Neural progenitor cell (in vitro differentiated cells): ENCODE results near the gene MOSPD2. TPM values are rescaled to one million over a fixed set of nuclear protein-coding genes. Genes with fewer than 3 reads are reported as not detected.

ENCODE experiments used
- DNase-seq: peaks from one replicate; pipeline ENCODE4 v3.0.0-alpha.2; 2016; ENCODE audit warnings: low spot score
- H2AFZ ChIP-seq: fragments of 200-600 bp; sonication (generic); replicated peaks from 2 replicates; pipeline ENCODE4 v1.6.1; 2016; ENCODE audit warnings: antibody characterized with exemption
- H3F3A ChIP-seq: fragments of 200-600 bp; sonication (generic); 2 replicates; pipeline ENCODE4 v1.6.1; 2016; ENCODE audit warnings: antibody characterized with exemption, low read depth
- H3K27ac ChIP-seq: fragments of 200-600 bp; sonication (generic); 2 replicates; pipeline ENCODE4 v1.5.1; 2016; ENCODE audit warnings: mild to moderate bottlenecking
- H3K27me3 ChIP-seq: fragments of 200-600 bp; sonication (generic); 2 replicates; pipeline ENCODE4 v1.6.1; 2016; ENCODE audit warnings: mild to moderate bottlenecking, moderate library complexity
- H3K36me3 ChIP-seq: fragments of 200-600 bp; sonication (generic); 2 replicates; pipeline ENCODE4 v1.5.1; 2016
- H3K4me1 ChIP-seq: fragments of 200-600 bp; sonication (generic); 2 replicates; pipeline ENCODE4 v1.6.1; 2016; ENCODE audit warnings: mixed run types
- H3K4me2 ChIP-seq: fragments of 200-600 bp; sonication (generic); 2 replicates; pipeline ENCODE4 v1.6.1; 2016
- H3K4me3 ChIP-seq: fragments of 200-600 bp; sonication (generic); 2 replicates; pipeline ENCODE4 v1.5.1; 2016
- H3K79me2 ChIP-seq: fragments of 200-600 bp; sonication (generic); 2 replicates; pipeline ENCODE4 v1.6.1; 2016; ENCODE audit warnings: low read depth
- H3K9ac ChIP-seq: fragments of 200-600 bp; sonication (generic); 2 replicates; pipeline ENCODE4 v1.6.1; 2016
- H3K9me3 ChIP-seq: fragments of 200-600 bp; sonication (generic); 2 replicates; pipeline ENCODE4 v1.5.1; 2016; ENCODE audit warnings: low read depth
- H4K20me1 ChIP-seq: fragments of 200-600 bp; sonication (generic); 2 replicates; pipeline ENCODE4 v1.6.1; 2016; ENCODE audit warnings: low read depth
- H3K27ac Mint-ChIP-seq: 3 replicates; pipeline ENCODE4 v1.8.0; 2021; ENCODE audit warnings: mixed read lengths
- H3K27me3 Mint-ChIP-seq: 2 replicates; pipeline ENCODE4 v1.8.0; 2022; ENCODE audit warnings: low read depth, mild to moderate bottlenecking, inconsistent platforms, moderate library complexity, mixed read lengths; ENCODE audit not compliant: insufficient read depth
- H3K36me3 Mint-ChIP-seq: 3 replicates; pipeline ENCODE4 v1.8.0; 2021; ENCODE audit warnings: mixed read lengths
- H3K4me1 Mint-ChIP-seq: 3 replicates; pipeline ENCODE4 v1.8.0; 2021; ENCODE audit warnings: mixed read lengths
- H3K4me3 Mint-ChIP-seq: 3 replicates; pipeline ENCODE4 v1.8.0; 2021; ENCODE audit warnings: mild to moderate bottlenecking, moderate library complexity, mixed read lengths
- H3K9me3 Mint-ChIP-seq: 3 replicates; pipeline ENCODE4 v1.8.0; 2020; ENCODE audit warnings: mixed read lengths
- CTCF ChIP-seq: fragments of 200-600 bp; sonication (generic); IDR thresholded peaks from 2 replicates; pipeline ENCODE4 v1.5.1; 2017; ENCODE audit warnings: antibody characterized with exemption, mild to moderate bottlenecking
- EZH2 ChIP-seq: fragments of 200-600 bp; sonication (generic); IDR thresholded peaks from 2 replicates; pipeline ENCODE4 v1.6.1; 2017; ENCODE audit warnings: antibody characterized with exemption, mild to moderate bottlenecking, moderate library complexity
- EZH2phosphoT487 ChIP-seq: fragments of 200-600 bp; sonication (generic); IDR thresholded peaks from 2 replicates; pipeline ENCODE4 v1.6.1; 2017; ENCODE audit warnings: antibody characterized with exemption
- total RNA-seq: library from RNA; depleted of rRNA; stranded (reverse); fragments of >200 nt; gene quantifications from 2 replicates; pipeline ENCODE4 v1.2.3, GENCODE V29; 2015; ENCODE audit warnings: low replicate concordance

Gene MOSPD2
- total RNA-seq, 1 donor from 2014 or later, result 24.5 TPM

DNA sequence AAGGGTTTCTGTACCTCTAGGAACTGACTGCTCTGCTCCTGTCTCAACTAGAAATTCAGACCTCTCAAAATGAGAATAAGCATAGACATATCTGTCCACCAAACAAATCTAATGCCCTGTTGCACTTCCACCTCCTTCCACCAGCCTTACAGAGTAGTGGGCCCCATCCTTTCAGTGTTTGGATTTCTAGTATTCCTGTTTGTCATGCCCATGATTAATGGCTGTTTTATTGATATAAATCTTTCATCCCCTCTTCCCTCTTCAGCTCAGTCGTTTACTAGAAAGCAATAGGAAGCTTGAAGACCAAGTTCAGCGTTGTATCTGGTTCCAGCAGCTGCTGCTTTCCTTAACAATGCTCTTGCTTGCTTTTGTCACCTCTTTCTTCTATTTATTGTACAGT, 46.2 kb downstream of the MOSPD2 start:
- no peak overlapping the region for H3K4me3 Mint-ChIP-seq
- no peaks in the 10 kb centered on the region for H3F3A ChIP-seq
- TF ChIP-seq CTCF (no peak), EZH2phosphoT487 (no peak), EZH2 (no peak)

DNA sequence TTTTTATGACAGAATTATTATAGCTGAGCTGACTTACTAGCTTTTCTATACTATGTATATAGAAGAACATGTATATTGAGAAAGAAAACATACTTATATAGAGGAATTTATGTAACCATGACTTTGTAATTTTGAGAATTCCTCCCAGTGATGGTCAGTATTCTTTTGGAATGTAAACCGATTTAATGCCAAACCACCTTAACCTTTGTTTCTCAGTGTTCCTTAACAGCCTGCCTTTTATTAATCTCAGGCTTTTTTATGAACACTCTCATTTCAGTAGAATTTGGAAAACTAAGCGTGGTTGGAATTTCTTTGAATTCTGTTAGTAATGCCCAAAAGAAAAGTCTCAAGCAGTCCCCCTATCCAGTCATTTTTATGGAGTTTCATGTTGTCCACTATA, 47.0 kb downstream of the MOSPD2 start:
- H3K4me1 Mint-ChIP-seq, result no peaks in the 10 kb centered on the region
- no peak overlapping the region for H3K27ac Mint-ChIP-seq
- H4K20me1 ChIP-seq, result no peaks in the 10 kb centered on the region
- H3F3A ChIP-seq, result no peaks in the 10 kb centered on the region
- H3K4me3 Mint-ChIP-seq, result no peak overlapping the region
- H3K9me3 ChIP-seq, result no peaks in the 10 kb centered on the region
- no peak overlapping the region for H3K27ac ChIP-seq
- no peaks in the 10 kb centered on the region for H3K9me3 Mint-ChIP-seq
- H3K27me3 ChIP-seq, result no peaks in the 10 kb centered on the region
- TF ChIP-seq EZH2, result no peak
- no peak for TF ChIP-seq EZH2phosphoT487
- no peak for TF ChIP-seq CTCF
- no peak overlapping the region for H2AFZ ChIP-seq
- no peaks in the 10 kb centered on the region for H3K27me3 Mint-ChIP-seq
- H3K4me1 ChIP-seq, result peaks cover under 1% of the 10 kb centered on the region
- no peaks in the 10 kb centered on the region for H3K36me3 Mint-ChIP-seq
- no peak overlapping the region for H3K4me2 ChIP-seq
- DNase-seq, result no peak
- H3K36me3 ChIP-seq, result no peaks in the 10 kb centered on the region
- no peak overlapping the region for H3K4me3 ChIP-seq
- H3K9ac ChIP-seq, result no peak overlapping the region
- H3K79me2 ChIP-seq, result no peaks in the 10 kb centered on the region

More for the DNA sequence above, 46.2 kb downstream of the MOSPD2 start:
- H3K4me2 ChIP-seq, result no peak overlapping the region
- Mint-ChIP-seq H3K9me3 (no peaks in the 10 kb centered on the region), H3K27me3 (no peaks in the 10 kb centered on the region), H3K36me3 (no peaks in the 10 kb centered on the region), H3K4me1 (no peaks in the 10 kb centered on the region), H3K27ac (no peak overlapping the region)
- no peak overlapping the region for H2AFZ ChIP-seq
- no peaks in the 10 kb centered on the region for H4K20me1 ChIP-seq
- H3K9ac ChIP-seq, result no peak overlapping the region
- H3K9me3 ChIP-seq, result no peaks in the 10 kb centered on the region
- no peaks in the 10 kb centered on the region for H3K4me1 ChIP-seq
- no peaks in the 10 kb centered on the region for H3K27me3 ChIP-seq
- H3K36me3 ChIP-seq, result peaks cover 4% of the 10 kb centered on the region
- H3K27ac ChIP-seq, result no peak overlapping the region
- H3K79me2 ChIP-seq, result no peaks in the 10 kb centered on the region
- DNase-seq, result no peak
- H3K4me3 ChIP-seq, result no peak overlapping the region

- H3K27ac ChIP-seq, result no peak overlapping the region
- H3K4me1 ChIP-seq, result peaks cover 6% of the 10 kb centered on the region
- H3K36me3 ChIP-seq, result no peaks in the 10 kb centered on the region
- H3K27me3 Mint-ChIP-seq, result no peaks in the 10 kb centered on the region
- H3K36me3 Mint-ChIP-seq, result no peaks in the 10 kb centered on the region
- H3K79me2 ChIP-seq, result no peaks in the 10 kb centered on the region
- H3K4me1 Mint-ChIP-seq, result no peaks in the 10 kb centered on the region
- H3K9me3 Mint-ChIP-seq, result no peaks in the 10 kb centered on the region
- no peaks in the 10 kb centered on the region for H3K27me3 ChIP-seq
- H3K4me3 ChIP-seq, result no peak overlapping the region
- no peak overlapping the region for H3K9ac ChIP-seq
- no peaks in the 10 kb centered on the region for H3K9me3 ChIP-seq
- DNase-seq, result no peak
- no peak overlapping the region for H3K27ac Mint-ChIP-seq
- no peak overlapping the region for H2AFZ ChIP-seq
- no peak overlapping the region for H3K4me3 Mint-ChIP-seq
- no peaks in the 10 kb centered on the region for H4K20me1 ChIP-seq
- TF ChIP-seq EZH2, result no peak
- TF ChIP-seq CTCF, result no peak
- no peak for TF ChIP-seq EZH2phosphoT487
- no peak overlapping the region for H3K4me2 ChIP-seq
- no peaks in the 10 kb centered on the region for H3F3A ChIP-seq
These were observed 49.2 kb downstream of the MOSPD2 start for GRCh38 chrX:14922437-14922836.
